ENCODE measurements around the gene HILPDA.
"Not testable (repeated sequence)": the region's sequence is repeated elsewhere in the genome, so short reads cannot be mapped to it uniquely, and the experiment has no call there.

Gene HILPDA

GRCh38 chr7:128454808-128455542 is 703 bp upstream of the HILPDA start:
- DNase-seq (ENCODE audit: insufficient read length, low spot score) (no peak), FAIRE-seq (no peak)
- TF ChIP-seq TAF1 (IDR thresholded peaks at IDR 0.05; ENCODE audit: low read depth, low read length) (no peak), POU2F2 (IDR thresholded peaks at IDR 0.05; ENCODE audit: low read depth, low read length) (no peak), POLR2AphosphoS5 (IDR thresholded peaks at IDR 0.05; ENCODE audit: low read depth, low read length) (no peak), PAX5 (IDR thresholded peaks at IDR 0.05; ENCODE audit: insufficient read depth, low read length, severe bottlenecking) (no peak), POLR2A (IDR thresholded peaks at IDR 0.05; ENCODE audit: low read depth, low read length) (no peak), SPI1 (IDR thresholded peaks at IDR 0.05; ENCODE audit: low read depth, low read length) (no peak)

GRCh38 chr7:128456255-128456725 is 612 bp downstream of the HILPDA start:
- no peak for DNase-seq (ENCODE audit: insufficient read length, low spot score)
- TF ChIP-seq POU2F2 (IDR thresholded peaks at IDR 0.05; ENCODE audit: low read depth, low read length) (no peak), SPI1 (IDR thresholded peaks at IDR 0.05; ENCODE audit: low read depth, low read length) (no peak), TAF1 (IDR thresholded peaks at IDR 0.05; ENCODE audit: low read depth, low read length) (no peak), POLR2A (IDR thresholded peaks at IDR 0.05; ENCODE audit: low read depth, low read length) (no peak), POLR2AphosphoS5 (IDR thresholded peaks at IDR 0.05; ENCODE audit: low read depth, low read length) (no peak), PAX5 (IDR thresholded peaks at IDR 0.05; ENCODE audit: insufficient read depth, low read length, severe bottlenecking) (no peak)
- FAIRE-seq = peak; percentile 5

GRCh38 chr7:128457385-128457784 is 1.7 kb downstream of the HILPDA start:
- not testable (repeated sequence) for FAIRE-seq

GRCh38 chr7:128458956-128459355 is 3.3 kb downstream of the HILPDA start:
- DNase-seq (ENCODE audit: insufficient read length, low spot score) (no peak), FAIRE-seq (no peak)
- TF ChIP-seq POLR2A (IDR thresholded peaks at IDR 0.05; ENCODE audit: low read depth, low read length) = no peak
- no peak for TF ChIP-seq SPI1 (IDR thresholded peaks at IDR 0.05; ENCODE audit: low read depth, low read length)
- no peak for TF ChIP-seq TAF1 (IDR thresholded peaks at IDR 0.05; ENCODE audit: low read depth, low read length)
- TF ChIP-seq PAX5 (IDR thresholded peaks at IDR 0.05; ENCODE audit: insufficient read depth, low read length, severe bottlenecking) = no peak
- no peak for TF ChIP-seq POLR2AphosphoS5 (IDR thresholded peaks at IDR 0.05; ENCODE audit: low read depth, low read length)
- TF ChIP-seq POU2F2 (IDR thresholded peaks at IDR 0.05; ENCODE audit: low read depth, low read length) = no peak

More at GRCh38 chr7:128457385-128457784, 1.7 kb downstream of the HILPDA start:
- not testable (repeated sequence) for DNase-seq (ENCODE audit: insufficient read length, low spot score)

GRCh38 chr7:128459394-128459878 is 3.8 kb downstream of the HILPDA start:
- DNase-seq (ENCODE audit: insufficient read length, low spot score) (no peak), FAIRE-seq (no peak)
- TF ChIP-seq TAF1 (IDR thresholded peaks at IDR 0.05; ENCODE audit: low read depth, low read length) = no peak
- no peak for TF ChIP-seq POU2F2 (IDR thresholded peaks at IDR 0.05; ENCODE audit: low read depth, low read length)
- no peak for TF ChIP-seq POLR2A (IDR thresholded peaks at IDR 0.05; ENCODE audit: low read depth, low read length)
- TF ChIP-seq SPI1 (IDR thresholded peaks at IDR 0.05; ENCODE audit: low read depth, low read length) = no peak
- TF ChIP-seq PAX5 (IDR thresholded peaks at IDR 0.05; ENCODE audit: insufficient read depth, low read length, severe bottlenecking) = no peak
- TF ChIP-seq POLR2AphosphoS5 (IDR thresholded peaks at IDR 0.05; ENCODE audit: low read depth, low read length) = no peak

- FAIRE-seq = no peak
- TF ChIP-seq SPI1 (IDR thresholded peaks at IDR 0.05; ENCODE audit: low read depth, low read length) (no peak), TAF1 (IDR thresholded peaks at IDR 0.05; ENCODE audit: low read depth, low read length) (no peak), POLR2AphosphoS5 (IDR thresholded peaks at IDR 0.05; ENCODE audit: low read depth, low read length) (no peak), POLR2A (IDR thresholded peaks at IDR 0.05; ENCODE audit: low read depth, low read length) (no peak)
- DNase-seq (ENCODE audit: insufficient read length, low spot score) = no peak
Measured at GRCh38 chr7:128462460-128462859, 6.8 kb downstream of the HILPDA start.

GRCh38 chr7:128463345-128463744 is 7.7 kb downstream of the HILPDA start:
- not testable (repeated sequence) for DNase-seq (ENCODE audit: insufficient read length, low spot score); FAIRE-seq

GRCh38 chr7:128463933-128464332 is 8.3 kb downstream of the HILPDA start:
- not testable (repeated sequence) for FAIRE-seq; DNase-seq (ENCODE audit: insufficient read length, low spot score)

- FAIRE-seq; DNase-seq (ENCODE audit: insufficient read length, low spot score): not testable (repeated sequence)
Measured at GRCh38 chr7:128466871-128467270, 11.2 kb downstream of the HILPDA start.

GRCh38 chr7:128476402-128477335 is 21.0 kb downstream of the HILPDA start, which contains the start of gene METTL2B:
Gene METTL2B (plus strand): TSS chr7:128476748. CDS start chr7:128476766, 18 bp downstream.
- peak; percentile 71 for TF ChIP-seq POLR2A (IDR thresholded peaks at IDR 0.05; ENCODE audit: low read depth, low read length)
- peak; percentile 80; the same call in 1 of the 2 replicates for TF ChIP-seq POLR2AphosphoS5 (IDR thresholded peaks at IDR 0.05; ENCODE audit: low read depth, low read length)
- peak; percentile 40; the same call in 1 of the 2 replicates for TF ChIP-seq POU2F2 (IDR thresholded peaks at IDR 0.05; ENCODE audit: low read depth, low read length)
- TF ChIP-seq TAF1 (IDR thresholded peaks at IDR 0.05; ENCODE audit: low read depth, low read length) = peak; percentile 62; the same call in 1 of the 2 replicates
- peak; percentile 89 for FAIRE-seq

GRCh38 chr7:128477336-128477690 is 21.6 kb downstream of the HILPDA start:
- not testable (repeated sequence) for DNase-seq (ENCODE audit: insufficient read length, low spot score)

More at GRCh38 chr7:128476402-128477335, 21.0 kb downstream of the HILPDA start, which contains the start of gene METTL2B:
- peak; percentile 53 for DNase-seq (ENCODE audit: insufficient read length, low spot score)

GRCh38 chr7:128479082-128479481 is 23.4 kb downstream of the HILPDA start:
- not testable (repeated sequence) for DNase-seq (ENCODE audit: insufficient read length, low spot score); FAIRE-seq

More at GRCh38 chr7:128477336-128477690, 21.6 kb downstream of the HILPDA start:
- FAIRE-seq = not testable (repeated sequence)

- FAIRE-seq; DNase-seq (ENCODE audit: insufficient read length, low spot score): not testable (repeated sequence)
Measured at GRCh38 chr7:128488134-128488533, 32.5 kb downstream of the HILPDA start.

Data from GM12891 (cell line).